HepG2 (cell line): ENCODE data around the gene BHLHE23. TPM values are rescaled to one million over a fixed set of nuclear protein-coding genes. Genes with fewer than 3 reads are reported as not detected.

Source experiments
- ATAC-seq: fragments of 200-7000 bp; cut with Tn5 transposase; 3 replicates; pipeline ENCODE4 v1.9.1; 2020; ENCODE audit warnings: mild to moderate bottlenecking, moderate library complexity
- BruUV-seq: library from RNA; stranded (reverse); fragments of 400-500 nt; replicated peaks from 2 replicates; lab custom pipeline; 2021; lab: Mats Ljungman, UMichigan
- CTCF ChIA-PET: fragments of 300-600 bp; formaldehyde crosslinking; extraction: SDS; loops from one replicate; lab custom pipeline; 2021; ENCODE audit warnings: low total read pairs, inconsistent platforms, low intra/inter-chr PET ratio; lab: Yijun Ruan, JAX
- POLR2A ChIA-PET: fragments of 350-600 bp; sonication (Branson Sonifier 250); formaldehyde crosslinking; loops from one replicate; lab custom pipeline; 2020; ENCODE audit warnings: antibody characterized with exemption, inconsistent platforms; lab: Yijun Ruan, JAX
- DNase-seq: peaks from one replicate; pipeline ENCODE4 v3.0.0-alpha.2; 2015; ENCODE audit warnings: low spot score
- FAIRE-seq: peaks from 3 replicates; lab custom pipeline; 2011; peaks lifted over from hg19 to GRCh38; lab: Jason Lieb, UNC
- H2AFZ ChIP-seq: one replicate; pipeline ENCODE4 v1.6.1; 2011; ENCODE audit warnings: low read length, inconsistent platforms
- H3K27ac ChIP-seq: fragments of 300-600 bp; 3 replicates; pipeline ENCODE4 v1.8.0; 2011; ENCODE audit warnings: mixed run types, mild to moderate bottlenecking, mixed read lengths, low read length, inconsistent platforms; ENCODE audit not compliant: insufficient read depth; ENCODE audit errors: extremely low read length
- H3K27me3 ChIP-seq, 2 experiments: fragments of 200-600 bp in 1 of 2; 2 replicates in 1 of 2; 3 replicates in 1 of 2; pipeline versions ENCODE4 v1.6.0 to v1.8.0; 2011; ENCODE audit warnings: low read length in 2 of 2, mild to moderate bottlenecking in 2 of 2, moderate library complexity in 2 of 2, inconsistent platforms in 1 of 2; ENCODE audit not compliant: insufficient read depth in 2 of 2, control insufficient read depth in 1 of 2
- H3K36me3 ChIP-seq, 2 experiments: fragments of 200-600 bp in 1 of 2; replicated peaks in 1 of 2; 2 replicates in 1 of 2; 3 replicates in 1 of 2; pipeline versions ENCODE4 v1.5.1 to v1.8.0; 2011; ENCODE audit warnings: low read length in 2 of 2, inconsistent platforms in 1 of 2; ENCODE audit not compliant: insufficient read depth in 2 of 2, control insufficient read depth in 1 of 2
- H3K4me1 ChIP-seq: 2 replicates; pipeline ENCODE4 v1.5.1; 2012; ENCODE audit warnings: low read length, inconsistent platforms; ENCODE audit not compliant: insufficient read depth
- H3K4me2 ChIP-seq: 2 replicates; pipeline ENCODE4 v1.6.0; 2011; ENCODE audit warnings: low read depth, low read length, inconsistent platforms
- H3K4me3 ChIP-seq, 3 experiments: fragments of 200-600 bp in 1 of 3; sonication (generic), shearing (Covaris generic) in 1 of 3; replicated peaks in 1 of 3; 2 replicates each; pipeline ENCODE4 v1.5.1; 2011 to 2016; ENCODE audit warnings: low read length in 3 of 3, inconsistent platforms in 2 of 3, low read depth in 2 of 3, mild to moderate bottlenecking in 2 of 3, control low read depth in 1 of 3, mixed read lengths in 1 of 3; ENCODE audit not compliant: insufficient read depth in 1 of 3
- H3K79me2 ChIP-seq: one replicate; pipeline ENCODE4 v1.6.1; 2011; ENCODE audit warnings: low read length, inconsistent platforms; ENCODE audit not compliant: insufficient read depth
- H3K9ac ChIP-seq: 2 replicates; pipeline ENCODE4 v1.6.0; 2011; ENCODE audit warnings: mild to moderate bottlenecking, low read depth, low read length, inconsistent platforms; ENCODE audit not compliant: insufficient read depth
- H3K9me3 ChIP-seq: 2 replicates; pipeline ENCODE4 v1.5.1; 2012; ENCODE audit warnings: mild to moderate bottlenecking, low read length
- H4K20me1 ChIP-seq: 2 replicates; pipeline ENCODE4 v1.6.0; 2011; ENCODE audit warnings: inconsistent platforms, mild to moderate bottlenecking, low read length, moderate library complexity; ENCODE audit not compliant: insufficient read depth
- CHD4 ChIP-seq: fragments of 200-600 bp; sonication (generic); IDR thresholded peaks from 2 replicates; pipeline ENCODE4 v1.7.0; 2017; ENCODE audit warnings: mild to moderate bottlenecking, low read length, borderline replicate concordance
- GTF2F1 ChIP-seq: fragments of 150-350 bp; IDR thresholded peaks from 2 replicates; pipeline ENCODE4 v1.6.1; 2014; ENCODE audit warnings: low read length
- HNRNPH1 ChIP-seq: fragments of 200-400 bp; formaldehyde crosslinking; optimal IDR thresholded peaks from 2 replicates; pipeline ENCODE3; 2017; ENCODE audit warnings: mild to moderate bottlenecking, low read depth, low read length
- NBN ChIP-seq: fragments of 450-650 bp; conservative IDR thresholded peaks from 2 replicates; pipeline ENCODE4 v1.6.1; 2017
- NCOA5 ChIP-seq: sonication (generic); formaldehyde crosslinking; IDR thresholded peaks from 2 replicates; pipeline ENCODE4 v1.4.0; 2020; ENCODE audit warnings: missing genetic modification reagents
- PAWR ChIP-seq: sonication (generic); formaldehyde crosslinking; IDR thresholded peaks from 2 replicates; pipeline ENCODE4 v1.4.0; 2020; ENCODE audit warnings: missing genetic modification reagents, mild to moderate bottlenecking, borderline replicate concordance
- SP5 ChIP-seq: IDR thresholded peaks from 2 replicates; pipeline ENCODE4 v1.6.1; 2016; ENCODE audit warnings: low read depth, borderline replicate concordance
- TRIM24 ChIP-seq: sonication (generic); formaldehyde crosslinking; IDR thresholded peaks from 2 replicates; pipeline ENCODE4 v1.8.0; 2022; ENCODE audit warnings: mild to moderate bottlenecking, missing genetic modification reagents
- ZNF274 ChIP-seq: sonication (generic); formaldehyde crosslinking; IDR thresholded peaks from 2 replicates; pipeline ENCODE4 v1.5.1; 2020; ENCODE audit warnings: mild to moderate bottlenecking, missing genetic modification reagents
- ZNF530 ChIP-seq: sonication (generic); formaldehyde crosslinking; IDR thresholded peaks from 2 replicates; pipeline ENCODE4 v1.5.0; 2020; ENCODE audit warnings: low read depth, mild to moderate bottlenecking, missing genetic modification reagents
- ZNF550 ChIP-seq: sonication (generic); formaldehyde crosslinking; IDR thresholded peaks from 2 replicates; pipeline ENCODE4 v1.4.0; 2020; ENCODE audit warnings: mild to moderate bottlenecking, missing genetic modification reagents, borderline replicate concordance
- ZNF75D ChIP-seq: sonication (generic); formaldehyde crosslinking; IDR thresholded peaks from 2 replicates; pipeline ENCODE4 v1.8.1; 2023; ENCODE audit warnings: missing genetic modification reagents, mild to moderate bottlenecking, borderline replicate concordance
- ZSCAN31 ChIP-seq: sonication (generic); formaldehyde crosslinking; IDR thresholded peaks from 2 replicates; pipeline ENCODE4 v1.5.0; 2020; ENCODE audit warnings: low read depth, mild to moderate bottlenecking, missing genetic modification reagents
- whole genome bisulfite sequencing: methylation state at CpG from one replicate; pipeline ENCODE4 v1.1.6; 2017; ENCODE audit warnings: low lambda C conversion rate; 5-methylcytosine and 5-hydroxymethylcytosine counted together
- in situ Hi-C: cut with HindIII; loops from 2 replicates; pipeline ENCODE4 v1.10.0; 2017; ENCODE audit warnings: low pct_unique_long_range_greater_than_20kb; ENCODE audit not compliant: extremely low pct_ligation_motif_present
- intact Hi-C: fragments of 100-400 bp; cut with micrococcal nuclease; formaldehyde crosslinking; loops from one replicate; pipeline ENCODE4 v1.10.0; 2022; ENCODE audit not compliant: unreplicated experiment
- polyA plus RNA-seq, 8 experiments: library from polyadenylated mRNA; depleted of rRNA in 3 of 8; stranded (reverse) in 7 of 8; unstranded in 1 of 8; fragments of >200 nt; fragmentation: Illumina TruSeq in 4 of 8; extraction: Trizol in 4 of 8; gene quantifications; 2 replicates each; pipeline versions ENCODE4 v1.2.1 to v1.2.3, GENCODE V29; 2011 to 2016; ENCODE audit warnings: low read depth in 4 of 8, missing spikeins in 1 of 8, mixed read lengths in 1 of 8; ENCODE audit not compliant: insufficient read depth in 1 of 8
- total RNA-seq, 5 experiments: library from RNA; depleted of rRNA; stranded (reverse); fragments of >200 nt; fragmentation: Illumina TruSeq; extraction: Trizol; gene quantifications; 2 replicates each; pipeline ENCODE4 v1.2.3, GENCODE V29; 2016; ENCODE audit warnings: low read depth in 1 of 5
- TF ChIP-seq, protein P1 (sequence below): sonication (generic); formaldehyde crosslinking; IDR thresholded peaks from 2 replicates; pipeline ENCODE4 v1.5.0; 2020; ENCODE audit warnings: missing genetic modification reagents
- TF ChIP-seq, protein P2 (sequence below), 2 experiments: fragments of 450-650 bp in 1 of 2; sonication (generic) in 1 of 2; formaldehyde crosslinking; IDR thresholded peaks; 2 replicates each; pipeline versions ENCODE4 v1.5.0 to v1.8.0; 2020 to 2022; ENCODE audit warnings: mild to moderate bottlenecking in 1 of 2, missing genetic modification reagents in 1 of 2
- TF ChIP-seq, protein P3 (sequence below): sonication (generic); formaldehyde crosslinking; IDR thresholded peaks from 2 replicates; pipeline ENCODE4 v1.4.0; 2020; ENCODE audit warnings: missing genetic modification reagents
- TF ChIP-seq, protein P4 (sequence below): sonication (generic); formaldehyde crosslinking; IDR thresholded peaks from 2 replicates; pipeline ENCODE4 v1.5.0; 2020; ENCODE audit warnings: mild to moderate bottlenecking, missing genetic modification reagents

Gene BHLHE23
- total and polyA plus RNA-seq, 2 of the 13 experiments (the other 11 are each of a cell fraction or from before 2014, with no cell fraction given): not detected

DNA sequence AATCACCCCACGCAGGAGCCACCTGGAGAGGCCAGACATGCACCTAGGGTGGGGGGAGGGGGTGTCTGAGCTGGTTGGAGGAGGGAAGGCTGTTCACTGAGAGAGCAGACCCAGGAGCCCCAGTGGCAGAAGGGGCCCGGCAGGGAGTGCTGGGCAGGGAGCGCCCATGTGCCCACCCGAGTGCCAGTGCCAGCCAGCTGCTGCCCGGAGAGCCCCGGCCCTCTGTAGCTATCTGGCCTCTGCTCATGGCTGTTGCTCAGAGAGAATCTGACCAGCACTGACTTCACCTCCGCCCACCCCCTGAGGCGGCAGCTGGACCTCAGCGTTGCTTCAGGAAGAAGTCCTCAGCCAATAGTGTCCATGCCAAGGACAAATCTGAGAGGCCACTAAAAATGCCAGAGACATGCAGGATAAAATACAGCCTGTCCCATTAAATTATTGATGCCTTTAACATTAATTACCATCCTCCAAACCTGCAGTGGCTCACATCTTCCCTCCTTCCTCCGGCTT, 31.5 kb downstream of the BHLHE23 start:
- Histone ChIP-seq H3K36me3 (no peaks in the 10 kb centered on the region), H4K20me1 (no peaks in the 10 kb centered on the region; the same call in 1 of the 2 replicates), H3K79me2 (no peaks in the 10 kb centered on the region), H2AFZ (no peak overlapping the region), H3K27me3 (peaks cover 52 to 92% of the 10 kb centered on the region in 2 experiments), H3K4me2 (no peak overlapping the region), H3K4me1 (peaks cover 29% of the 10 kb centered on the region), H3K9ac (no peak overlapping the region), H3K9me3 (no peaks in the 10 kb centered on the region), H3K4me3 (no peak overlapping the region), H3K27ac (no peak overlapping the region)
- intact Hi-C loops (no loop called here), in situ Hi-C loops (no loop called here)
- TF ChIP-seq, protein P1, sequence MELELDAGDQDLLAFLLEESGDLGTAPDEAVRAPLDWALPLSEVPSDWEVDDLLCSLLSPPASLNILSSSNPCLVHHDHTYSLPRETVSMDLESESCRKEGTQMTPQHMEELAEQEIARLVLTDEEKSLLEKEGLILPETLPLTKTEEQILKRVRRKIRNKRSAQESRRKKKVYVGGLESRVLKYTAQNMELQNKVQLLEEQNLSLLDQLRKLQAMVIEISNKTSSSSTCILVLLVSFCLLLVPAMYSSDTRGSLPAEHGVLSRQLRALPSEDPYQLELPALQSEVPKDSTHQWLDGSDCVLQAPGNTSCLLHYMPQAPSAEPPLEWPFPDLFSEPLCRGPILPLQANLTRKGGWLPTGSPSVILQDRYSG (CRISPR knock-in tag): no peak
- TF ChIP-seq, protein P2, sequence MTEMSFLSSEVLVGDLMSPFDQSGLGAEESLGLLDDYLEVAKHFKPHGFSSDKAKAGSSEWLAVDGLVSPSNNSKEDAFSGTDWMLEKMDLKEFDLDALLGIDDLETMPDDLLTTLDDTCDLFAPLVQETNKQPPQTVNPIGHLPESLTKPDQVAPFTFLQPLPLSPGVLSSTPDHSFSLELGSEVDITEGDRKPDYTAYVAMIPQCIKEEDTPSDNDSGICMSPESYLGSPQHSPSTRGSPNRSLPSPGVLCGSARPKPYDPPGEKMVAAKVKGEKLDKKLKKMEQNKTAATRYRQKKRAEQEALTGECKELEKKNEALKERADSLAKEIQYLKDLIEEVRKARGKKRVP (CRISPR knock-in tag; IDR thresholded peaks at IDR 0.05): no peak
- TF ChIP-seq TRIM24 (CRISPR knock-in tag) (no peak), ZNF274 (no peak), ZNF550 (CRISPR knock-in tag) (no peak), NBN (no peak), ZNF530 (CRISPR knock-in tag) (no peak), ZSCAN31 (no peak), ZNF75D (CRISPR knock-in tag) (no peak), NCOA5 (CRISPR knock-in tag) (no peak), CHD4 (no peak), GTF2F1 (no peak), PAWR (no peak), SP5 (CRISPR knock-in tag) (no peak), HNRNPH1 (no peak)
- TF ChIP-seq, protein P3, sequence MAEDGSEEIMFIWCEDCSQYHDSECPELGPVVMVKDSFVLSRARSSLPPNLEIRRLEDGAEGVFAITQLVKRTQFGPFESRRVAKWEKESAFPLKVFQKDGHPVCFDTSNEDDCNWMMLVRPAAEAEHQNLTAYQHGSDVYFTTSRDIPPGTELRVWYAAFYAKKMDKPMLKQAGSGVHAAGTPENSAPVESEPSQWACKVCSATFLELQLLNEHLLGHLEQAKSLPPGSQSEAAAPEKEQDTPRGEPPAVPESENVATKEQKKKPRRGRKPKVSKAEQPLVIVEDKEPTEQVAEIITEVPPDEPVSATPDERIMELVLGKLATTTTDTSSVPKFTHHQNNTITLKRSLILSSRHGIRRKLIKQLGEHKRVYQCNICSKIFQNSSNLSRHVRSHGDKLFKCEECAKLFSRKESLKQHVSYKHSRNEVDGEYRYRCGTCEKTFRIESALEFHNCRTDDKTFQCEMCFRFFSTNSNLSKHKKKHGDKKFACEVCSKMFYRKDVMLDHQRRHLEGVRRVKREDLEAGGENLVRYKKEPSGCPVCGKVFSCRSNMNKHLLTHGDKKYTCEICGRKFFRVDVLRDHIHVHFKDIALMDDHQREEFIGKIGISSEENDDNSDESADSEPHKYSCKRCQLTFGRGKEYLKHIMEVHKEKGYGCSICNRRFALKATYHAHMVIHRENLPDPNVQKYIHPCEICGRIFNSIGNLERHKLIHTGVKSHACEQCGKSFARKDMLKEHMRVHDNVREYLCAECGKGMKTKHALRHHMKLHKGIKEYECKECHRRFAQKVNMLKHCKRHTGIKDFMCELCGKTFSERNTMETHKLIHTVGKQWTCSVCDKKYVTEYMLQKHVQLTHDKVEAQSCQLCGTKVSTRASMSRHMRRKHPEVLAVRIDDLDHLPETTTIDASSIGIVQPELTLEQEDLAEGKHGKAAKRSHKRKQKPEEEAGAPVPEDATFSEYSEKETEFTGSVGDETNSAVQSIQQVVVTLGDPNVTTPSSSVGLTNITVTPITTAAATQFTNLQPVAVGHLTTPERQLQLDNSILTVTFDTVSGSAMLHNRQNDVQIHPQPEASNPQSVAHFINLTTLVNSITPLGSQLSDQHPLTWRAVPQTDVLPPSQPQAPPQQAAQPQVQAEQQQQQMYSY (CRISPR knock-in tag): no peak
- TF ChIP-seq, protein P4, sequence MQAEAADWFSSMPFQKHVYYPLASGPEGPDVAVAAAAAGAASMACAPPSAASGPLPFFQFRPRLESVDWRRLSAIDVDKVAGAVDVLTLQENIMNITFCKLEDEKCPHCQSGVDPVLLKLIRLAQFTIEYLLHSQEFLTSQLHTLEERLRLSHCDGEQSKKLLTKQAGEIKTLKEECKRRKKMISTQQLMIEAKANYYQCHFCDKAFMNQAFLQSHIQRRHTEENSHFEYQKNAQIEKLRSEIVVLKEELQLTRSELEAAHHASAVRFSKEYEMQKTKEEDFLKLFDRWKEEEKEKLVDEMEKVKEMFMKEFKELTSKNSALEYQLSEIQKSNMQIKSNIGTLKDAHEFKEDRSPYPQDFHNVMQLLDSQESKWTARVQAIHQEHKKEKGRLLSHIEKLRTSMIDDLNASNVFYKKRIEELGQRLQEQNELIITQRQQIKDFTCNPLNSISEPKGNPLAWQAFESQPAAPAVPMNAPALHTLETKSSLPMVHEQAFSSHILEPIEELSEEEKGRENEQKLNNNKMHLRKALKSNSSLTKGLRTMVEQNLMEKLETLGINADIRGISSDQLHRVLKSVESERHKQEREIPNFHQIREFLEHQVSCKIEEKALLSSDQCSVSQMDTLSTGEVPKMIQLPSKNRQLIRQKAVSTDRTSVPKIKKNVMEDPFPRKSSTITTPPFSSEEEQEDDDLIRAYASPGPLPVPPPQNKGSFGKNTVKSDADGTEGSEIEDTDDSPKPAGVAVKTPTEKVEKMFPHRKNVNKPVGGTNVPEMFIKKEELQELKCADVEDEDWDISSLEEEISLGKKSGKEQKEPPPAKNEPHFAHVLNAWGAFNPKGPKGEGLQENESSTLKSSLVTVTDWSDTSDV (CRISPR knock-in tag): no peak
- FAIRE-seq (no peak), ATAC-seq (no peak), DNase-seq (no peak)
- BruUV-seq: no TSS peak
- WGBS: 26% methylated on average over 8 of the region's 10 CpGs
- ChIA-PET POLR2A (no interaction called here), CTCF (no interaction called here)
